ENCODE results near the gene ETDA. TPM values are rescaled to one million over a fixed set of nuclear protein-coding genes. Genes with fewer than 3 reads are reported as not detected.

The ETDA gene
- total RNA-seq, 1 experiment from 2014 or later, result not detected

DNA sequence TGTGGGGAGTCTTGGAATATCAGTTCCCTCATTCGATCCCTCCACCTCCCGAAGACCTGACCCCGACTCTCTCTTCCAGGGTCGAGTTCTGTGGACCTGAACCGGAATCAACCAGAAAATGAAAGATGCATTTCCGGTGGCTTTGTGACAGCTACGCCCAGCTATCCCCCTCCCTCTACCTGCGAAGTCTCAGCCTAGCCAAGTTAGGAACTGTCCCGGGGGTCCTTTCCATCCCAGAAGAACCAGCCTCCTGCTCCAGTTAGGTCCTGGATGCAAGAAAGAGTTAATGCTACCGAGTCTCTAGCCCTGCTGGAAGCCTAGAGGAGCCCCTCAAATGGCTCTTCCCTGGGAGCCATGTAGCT lies 44.1 kb downstream of the ETDA start:
- RAD21 ChIA-PET (ENCODE audit: low non-redundant PET in 1 of 2, low total read pairs in 2 of 2, uncharacterized antibody in 2 of 2, unreplicated experiment in 2 of 2), result no interaction called here
- H3K4me2 ChIP-seq (ENCODE audit: low read length), result no peak overlapping the region
- TF ChIP-seq ELF1 (IDR thresholded peaks at IDR 0.05; ENCODE audit: borderline replicate concordance, low read depth), result no peak
- POLR2A ChIA-PET, result no interaction called here
- no peak overlapping the region for H2AFZ ChIP-seq (ENCODE audit: low read depth, low read length, poor library complexity, severe bottlenecking)
- no TSS peak for BruUV-seq (replicated peaks)
- intact Hi-C loops (cut with micrococcal nuclease), result no loop called here
- CTCF ChIA-PET, result no interaction called here
- no peaks in the 10 kb centered on the region for H3K27me3 ChIP-seq (ENCODE audit: insufficient read depth, low read length)
- no peaks in the 10 kb centered on the region for H3K4me1 ChIP-seq (ENCODE audit: control insufficient read depth in 1 of 2, insufficient read depth in 2 of 2, low read length in 2 of 2)
- no peak overlapping the region for H3K27ac ChIP-seq (ENCODE audit: low read depth, low read length)
- no peaks in the 10 kb centered on the region for H3K36me3 ChIP-seq (ENCODE audit: control insufficient read depth in 1 of 2, insufficient read depth in 2 of 2, low read length in 2 of 2)
- H3K9ac ChIP-seq (ENCODE audit: low read length), result no peak overlapping the region
- no peaks in the 10 kb centered on the region for H3K79me2 ChIP-seq (ENCODE audit: insufficient read depth, low read length)
- ATAC-seq (no peak), DNase-seq (ENCODE audit: low read depth, low spot score) (no peak)
- no peaks in the 10 kb centered on the region for H3K9me3 ChIP-seq (ENCODE audit: control insufficient read depth in 1 of 2, insufficient read depth in 1 of 2, low read depth in 1 of 2, low read length in 2 of 2)
- no peaks in the 10 kb centered on the region for H4K20me1 ChIP-seq (ENCODE audit: insufficient read depth)
- no peaks in the 10 kb centered on the region for H3K9me2 ChIP-seq (ENCODE audit: insufficient read depth)
- no peak overlapping the region for H3K4me3 ChIP-seq (replicated peaks in 1 of 2; ENCODE audit: low read depth in 1 of 2, low read length in 2 of 2)

DNA sequence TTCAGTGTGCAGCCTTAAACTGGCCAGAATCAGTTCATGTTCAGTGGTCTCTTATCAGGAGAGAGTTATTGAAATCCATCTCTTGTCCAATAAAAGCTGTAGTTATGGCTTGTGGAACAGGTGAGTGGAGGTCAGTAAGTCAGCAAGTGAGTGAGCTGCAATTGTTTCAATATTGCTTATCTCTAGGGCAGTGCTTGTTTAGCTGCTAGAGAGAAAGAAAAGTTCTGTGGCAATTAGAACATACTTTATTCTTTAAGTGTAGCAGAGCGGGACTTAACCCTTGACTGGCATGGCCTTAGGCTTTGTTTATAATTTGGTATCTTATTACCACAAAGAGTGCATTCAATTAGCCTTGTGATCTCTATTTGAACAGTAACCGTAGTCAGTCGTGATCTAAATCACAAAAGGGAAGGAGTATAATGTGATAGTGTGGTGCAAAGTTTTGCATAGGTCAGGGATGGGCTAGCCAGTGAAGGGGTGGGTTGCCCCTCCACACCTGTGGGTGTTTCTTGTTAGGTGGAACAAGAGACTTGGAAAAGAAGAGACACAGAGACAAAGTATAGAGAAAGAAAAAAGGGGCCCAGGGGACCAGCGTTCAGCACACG lies 50.5 kb downstream of the ETDA start:
- no peak overlapping the region for H3K9ac ChIP-seq (ENCODE audit: low read length)
- H3K79me2 ChIP-seq (ENCODE audit: insufficient read depth, low read length), result no peaks in the 10 kb centered on the region
- no peaks in the 10 kb centered on the region for H3K9me3 ChIP-seq (ENCODE audit: control insufficient read depth in 1 of 2, insufficient read depth in 1 of 2, low read depth in 1 of 2, low read length in 2 of 2)
- BruUV-seq (replicated peaks), result no TSS peak
- H2AFZ ChIP-seq (ENCODE audit: low read depth, low read length, poor library complexity, severe bottlenecking), result no peak overlapping the region
- RAD21 ChIA-PET (ENCODE audit: low non-redundant PET in 1 of 2, low total read pairs in 2 of 2, uncharacterized antibody in 2 of 2, unreplicated experiment in 2 of 2), result no interaction called here
- POLR2A ChIA-PET, result no interaction called here
- no peaks in the 10 kb centered on the region for H3K27me3 ChIP-seq (ENCODE audit: insufficient read depth, low read length)
- no peaks in the 10 kb centered on the region for H3K9me2 ChIP-seq (ENCODE audit: insufficient read depth)
- DNase-seq (ENCODE audit: low read depth, low spot score), result no peak
- H3K4me3 ChIP-seq (replicated peaks in 1 of 2; ENCODE audit: low read depth in 1 of 2, low read length in 2 of 2), result no peak overlapping the region
- no peaks in the 10 kb centered on the region for H4K20me1 ChIP-seq (ENCODE audit: insufficient read depth)
- intact Hi-C loops (cut with micrococcal nuclease), result no loop called here
- no peaks in the 10 kb centered on the region for H3K36me3 ChIP-seq (ENCODE audit: control insufficient read depth in 1 of 2, insufficient read depth in 2 of 2, low read length in 2 of 2)
- H3K27ac ChIP-seq (ENCODE audit: low read depth, low read length), result no peak overlapping the region
- H3K4me1 ChIP-seq (ENCODE audit: control insufficient read depth in 1 of 2, insufficient read depth in 2 of 2, low read length in 2 of 2), result no peaks in the 10 kb centered on the region
- no peak for TF ChIP-seq SP1 (IDR thresholded peaks at IDR 0.05; ENCODE audit: low read depth)
- TF ChIP-seq, protein P1, sequence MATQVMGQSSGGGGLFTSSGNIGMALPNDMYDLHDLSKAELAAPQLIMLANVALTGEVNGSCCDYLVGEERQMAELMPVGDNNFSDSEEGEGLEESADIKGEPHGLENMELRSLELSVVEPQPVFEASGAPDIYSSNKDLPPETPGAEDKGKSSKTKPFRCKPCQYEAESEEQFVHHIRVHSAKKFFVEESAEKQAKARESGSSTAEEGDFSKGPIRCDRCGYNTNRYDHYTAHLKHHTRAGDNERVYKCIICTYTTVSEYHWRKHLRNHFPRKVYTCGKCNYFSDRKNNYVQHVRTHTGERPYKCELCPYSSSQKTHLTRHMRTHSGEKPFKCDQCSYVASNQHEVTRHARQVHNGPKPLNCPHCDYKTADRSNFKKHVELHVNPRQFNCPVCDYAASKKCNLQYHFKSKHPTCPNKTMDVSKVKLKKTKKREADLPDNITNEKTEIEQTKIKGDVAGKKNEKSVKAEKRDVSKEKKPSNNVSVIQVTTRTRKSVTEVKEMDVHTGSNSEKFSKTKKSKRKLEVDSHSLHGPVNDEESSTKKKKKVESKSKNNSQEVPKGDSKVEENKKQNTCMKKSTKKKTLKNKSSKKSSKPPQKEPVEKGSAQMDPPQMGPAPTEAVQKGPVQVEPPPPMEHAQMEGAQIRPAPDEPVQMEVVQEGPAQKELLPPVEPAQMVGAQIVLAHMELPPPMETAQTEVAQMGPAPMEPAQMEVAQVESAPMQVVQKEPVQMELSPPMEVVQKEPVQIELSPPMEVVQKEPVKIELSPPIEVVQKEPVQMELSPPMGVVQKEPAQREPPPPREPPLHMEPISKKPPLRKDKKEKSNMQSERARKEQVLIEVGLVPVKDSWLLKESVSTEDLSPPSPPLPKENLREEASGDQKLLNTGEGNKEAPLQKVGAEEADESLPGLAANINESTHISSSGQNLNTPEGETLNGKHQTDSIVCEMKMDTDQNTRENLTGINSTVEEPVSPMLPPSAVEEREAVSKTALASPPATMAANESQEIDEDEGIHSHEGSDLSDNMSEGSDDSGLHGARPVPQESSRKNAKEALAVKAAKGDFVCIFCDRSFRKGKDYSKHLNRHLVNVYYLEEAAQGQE (IDR thresholded peaks at IDR 0.05; ENCODE audit: low read depth), result no peak
- no peak for TF ChIP-seq ZFX (IDR thresholded peaks at IDR 0.05)
- no peak for TF ChIP-seq YY1 (IDR thresholded peaks at IDR 0.05; ENCODE audit: extremely low read depth, insufficient replicate concordance, low read depth, low read length)
- TF ChIP-seq SIN3A (IDR thresholded peaks at IDR 0.05; ENCODE audit: low read depth), result no peak
- TF ChIP-seq ZNF274 (IDR thresholded peaks at IDR 0.05; ENCODE audit: low read depth, low read length), result no peak
- TF ChIP-seq POLR2AphosphoS5 (IDR thresholded peaks at IDR 0.05; ENCODE audit: low read depth, low read length), result no peak
- no peak for TF ChIP-seq ELF1 (IDR thresholded peaks at IDR 0.05; ENCODE audit: borderline replicate concordance, low read depth)
- no peak for TF ChIP-seq CBX3 (IDR thresholded peaks at IDR 0.05; ENCODE audit: low read depth)
- no peak for ATAC-seq
- no peak overlapping the region for H3K4me2 ChIP-seq (ENCODE audit: low read length)
- CTCF ChIA-PET, result no interaction called here
